Measurements from ENCODE around the gene LPXN. TPM values are rescaled to one million over a fixed set of nuclear protein-coding genes. Genes with fewer than 3 reads are reported as not detected.

Gene LPXN
- total and polyA plus RNA-seq, 2 donors (not counting 3 experiments of a cell fraction or from before 2014, with no cell fraction given), result 6.2 TPM

- TF ChIP-seq, protein P1, sequence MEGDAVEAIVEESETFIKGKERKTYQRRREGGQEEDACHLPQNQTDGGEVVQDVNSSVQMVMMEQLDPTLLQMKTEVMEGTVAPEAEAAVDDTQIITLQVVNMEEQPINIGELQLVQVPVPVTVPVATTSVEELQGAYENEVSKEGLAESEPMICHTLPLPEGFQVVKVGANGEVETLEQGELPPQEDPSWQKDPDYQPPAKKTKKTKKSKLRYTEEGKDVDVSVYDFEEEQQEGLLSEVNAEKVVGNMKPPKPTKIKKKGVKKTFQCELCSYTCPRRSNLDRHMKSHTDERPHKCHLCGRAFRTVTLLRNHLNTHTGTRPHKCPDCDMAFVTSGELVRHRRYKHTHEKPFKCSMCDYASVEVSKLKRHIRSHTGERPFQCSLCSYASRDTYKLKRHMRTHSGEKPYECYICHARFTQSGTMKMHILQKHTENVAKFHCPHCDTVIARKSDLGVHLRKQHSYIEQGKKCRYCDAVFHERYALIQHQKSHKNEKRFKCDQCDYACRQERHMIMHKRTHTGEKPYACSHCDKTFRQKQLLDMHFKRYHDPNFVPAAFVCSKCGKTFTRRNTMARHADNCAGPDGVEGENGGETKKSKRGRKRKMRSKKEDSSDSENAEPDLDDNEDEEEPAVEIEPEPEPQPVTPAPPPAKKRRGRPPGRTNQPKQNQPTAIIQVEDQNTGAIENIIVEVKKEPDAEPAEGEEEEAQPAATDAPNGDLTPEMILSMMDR (IDR thresholded peaks at IDR 0.05; ENCODE audit: extremely low read depth in 1 of 2, insufficient read depth in 1 of 2, low read depth in 1 of 2, low read length in 2 of 2), result peak; percentile 18 to 26
- TF ChIP-seq FOS (IDR thresholded peaks at IDR 0.05; ENCODE audit: borderline replicate concordance, insufficient read depth, low read length), result no peak
- BruUV-seq (replicated peaks), result no TSS peak
- ChIA-PET POLR2A (interaction anchor here (0.7 to 1.2 kb wide), 2 partner anchors 8 to 82 kb away, joined by 3 read pairs; no protein-coding TSS in a partner anchor), CTCF (interaction anchor here (0.8 to 5.8 kb wide), 15 partner anchors 9 to 581 kb away, joined by 3 to 62 read pairs (median 4); no protein-coding TSS in a partner anchor)
- peak overlapping the region; percentile 78 for H3K4me2 ChIP-seq (ENCODE audit: insufficient read depth, low read length)
- peaks cover 55% of the 10 kb centered on the region for H3K4me1 ChIP-seq (ENCODE audit: control insufficient read depth, extremely low read depth, insufficient read depth, low read length)
- no peaks in the 10 kb centered on the region for H3K36me3 ChIP-seq (ENCODE audit: control insufficient read depth in 2 of 2, extremely low read depth in 1 of 2, insufficient read depth in 2 of 2, low read length in 2 of 2)
- dilution Hi-C loops (cut with MboI; ENCODE audit: extremely low pct_ligation_motif_present, low sequenced_read_pairs) (no loop called here), intact Hi-C loops (cut with micrococcal nuclease) (loop anchor here (1.0 to 10.0 kb wide), 3 partner anchors 98 to 1262 kb away; partner anchors contain the start of gene FAM111A)
- H2AFZ ChIP-seq (ENCODE audit: low read depth, low read length), result no peak overlapping the region
- H3K79me2 ChIP-seq (ENCODE audit: control insufficient read depth, insufficient read depth, low read length), result peaks cover 25% of the 10 kb centered on the region
- H3K9ac ChIP-seq (replicated peaks; ENCODE audit: extremely low read depth, insufficient read depth, low read length), result peak overlapping the region; percentile 100
- H3K4me3 ChIP-seq (replicated peaks in 1 of 3; ENCODE audit: insufficient read depth in 1 of 3, low read depth in 1 of 3, low read length in 3 of 3), result peak overlapping the region in 2 of 3 experiments; percentile 59 to 85
- H3K27ac ChIP-seq (ENCODE audit: insufficient read depth, low read depth, low read length), result peak overlapping the region; percentile 99
- H3K9me1 ChIP-seq (replicated peaks; ENCODE audit: control insufficient read depth, extremely low read depth, insufficient read depth, low read length), result no peaks in the 10 kb centered on the region
- FAIRE-seq (peak; percentile 31), DNase-seq (ENCODE audit: low read depth, low spot score) (peak; percentile 53)
- H3K9me3 ChIP-seq (replicated peaks; ENCODE audit: control insufficient read depth, insufficient read depth, low read length), result no peaks in the 10 kb centered on the region
- H4K20me1 ChIP-seq (replicated peaks; ENCODE audit: control insufficient read depth, extremely low read depth, insufficient read depth, low read length), result no peaks in the 10 kb centered on the region
- H3K27me3 ChIP-seq (ENCODE audit: control insufficient read depth in 2 of 2, insufficient read depth in 2 of 2, low read length in 2 of 2), result no peaks in the 10 kb centered on the region
Measured at GRCh38 chr11:58576887-58577471, 1.3 kb upstream of the LPXN start.

DNA sequence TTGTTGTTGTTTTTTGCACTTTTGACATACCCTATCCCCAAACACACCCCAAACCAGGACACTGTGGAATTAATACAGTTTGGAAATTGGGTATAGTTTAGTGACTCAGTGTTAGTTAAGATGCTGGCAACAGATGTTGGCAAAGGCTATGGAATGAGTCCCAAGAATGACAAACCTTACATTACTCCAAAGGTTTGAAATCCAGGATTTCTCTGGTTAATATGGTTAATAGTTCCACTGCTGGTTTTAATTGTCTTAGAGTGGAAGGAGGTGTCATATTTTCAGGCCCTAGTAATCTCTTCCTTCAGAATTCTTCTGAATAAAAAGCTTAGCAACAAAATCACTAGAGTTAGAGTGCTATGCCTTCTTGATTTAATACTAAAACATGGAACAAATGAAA is 775 bp downstream of the LPXN start:
- peaks cover 4% of the 10 kb centered on the region for H3K79me2 ChIP-seq (ENCODE audit: control insufficient read depth, insufficient read depth, low read length)
- peak overlapping the region; percentile 45 for H3K27ac ChIP-seq (ENCODE audit: insufficient read depth, low read depth, low read length)
- no TSS peak for BruUV-seq (replicated peaks)
- no peaks in the 10 kb centered on the region for H3K36me3 ChIP-seq (ENCODE audit: control insufficient read depth in 2 of 2, extremely low read depth in 1 of 2, insufficient read depth in 2 of 2, low read length in 2 of 2)
- FAIRE-seq, result no peak
- intact Hi-C loops (cut with micrococcal nuclease), result loop anchor here (10.0 kb wide), 1 partner anchor 1260 kb away; no protein-coding TSS in a partner anchor
- ChIA-PET POLR2A (no interaction called here), CTCF (interaction anchor here (4.3 kb wide), 1 partner anchor 54 kb away, joined by 37 read pairs; no protein-coding TSS in a partner anchor)
- no peak overlapping the region for H2AFZ ChIP-seq (ENCODE audit: low read depth, low read length)
- DNase-seq (ENCODE audit: low read depth, low spot score), result peak; percentile 9
- H4K20me1 ChIP-seq (replicated peaks; ENCODE audit: control insufficient read depth, extremely low read depth, insufficient read depth, low read length), result no peaks in the 10 kb centered on the region
- H3K4me2 ChIP-seq (ENCODE audit: insufficient read depth, low read length), result peak overlapping the region; percentile 20
- no peaks in the 10 kb centered on the region for H3K27me3 ChIP-seq (ENCODE audit: control insufficient read depth in 2 of 2, insufficient read depth in 2 of 2, low read length in 2 of 2)
- no peak overlapping the region for H3K9ac ChIP-seq (replicated peaks; ENCODE audit: extremely low read depth, insufficient read depth, low read length)
- peaks cover 45% of the 10 kb centered on the region for H3K4me1 ChIP-seq (ENCODE audit: control insufficient read depth, extremely low read depth, insufficient read depth, low read length)
- no peaks in the 10 kb centered on the region for H3K9me3 ChIP-seq (replicated peaks; ENCODE audit: control insufficient read depth, insufficient read depth, low read length)
- H3K9me1 ChIP-seq (replicated peaks; ENCODE audit: control insufficient read depth, extremely low read depth, insufficient read depth, low read length), result no peaks in the 10 kb centered on the region
- dilution Hi-C loops (cut with MboI; ENCODE audit: extremely low pct_ligation_motif_present, low sequenced_read_pairs), result no loop called here
- H3K4me3 ChIP-seq (replicated peaks in 1 of 3; ENCODE audit: insufficient read depth in 1 of 3, low read depth in 1 of 3, low read length in 3 of 3), result no peak overlapping the region
- TF ChIP-seq GATA2 (IDR thresholded peaks at IDR 0.05; ENCODE audit: insufficient read depth, insufficient read length, low read depth, low read length), result no peak
- TF ChIP-seq MAX (IDR thresholded peaks at IDR 0.05; ENCODE audit: insufficient read depth, insufficient read length), result no peak
- TF ChIP-seq POLR2AphosphoS5 (IDR thresholded peaks at IDR 0.05; ENCODE audit: insufficient read depth, low read depth, low read length), result no peak
- no peak for TF ChIP-seq MYC (IDR thresholded peaks at IDR 0.05; ENCODE audit: low read depth, low read length)
- no peak for TF ChIP-seq JUN (IDR thresholded peaks at IDR 0.05; ENCODE audit: borderline replicate concordance, insufficient read depth, insufficient read length, low read depth)
- no peak for TF ChIP-seq POLR2A (IDR thresholded peaks at IDR 0.05; ENCODE audit: low read depth, low read length)
- no peak for TF ChIP-seq FOS (IDR thresholded peaks at IDR 0.05; ENCODE audit: borderline replicate concordance, insufficient read depth, low read length)

All from endothelial cell of umbilical vein (primary cell).